Measurements from ENCODE around the gene PTPN11. TPM values are rescaled to one million over a fixed set of nuclear protein-coding genes. Genes with fewer than 3 reads are reported as not detected.

PTPN11 gene
- total RNA-seq, 1 donor from 2014 or later: 150 TPM

- Mint-ChIP-seq H3K27me3 (ENCODE audit: low read depth) (peaks cover 2% of the 10 kb centered on the region), H3K27ac (no peak overlapping the region), H3K36me3 (ENCODE audit: low read depth) (no peaks in the 10 kb centered on the region), H3K4me3 (ENCODE audit: low read depth) (no peak overlapping the region), H3K9me3 (no peaks in the 10 kb centered on the region), H3K4me1 (ENCODE audit: low read depth) (no peaks in the 10 kb centered on the region)
- DNase-seq (ENCODE audit: low spot score): no peak
- intact Hi-C loops (cut with micrococcal nuclease): no loop called here
These were observed 128.2 kb downstream of the PTPN11 start for GRCh38 chr12:112546996-112547395.

GRCh38 chr12:112549031-112549430 is 130.3 kb downstream of the PTPN11 start:
- intact Hi-C loops (cut with micrococcal nuclease): no loop called here
- no peaks in the 10 kb centered on the region for H3K9me3 Mint-ChIP-seq
- peaks cover 2% of the 10 kb centered on the region for H3K27me3 Mint-ChIP-seq (ENCODE audit: low read depth)
- no peaks in the 10 kb centered on the region for H3K4me1 Mint-ChIP-seq (ENCODE audit: low read depth)
- no peak overlapping the region for H3K27ac Mint-ChIP-seq
- DNase-seq (ENCODE audit: low spot score): no peak
- no peak overlapping the region for H3K4me3 Mint-ChIP-seq (ENCODE audit: low read depth)
- no peaks in the 10 kb centered on the region for H3K36me3 Mint-ChIP-seq (ENCODE audit: low read depth)

- H3K4me1 Mint-ChIP-seq (ENCODE audit: low read depth): no peaks in the 10 kb centered on the region
- H3K27me3 Mint-ChIP-seq (ENCODE audit: low read depth): peaks cover 2% of the 10 kb centered on the region
- no peak overlapping the region for H3K27ac Mint-ChIP-seq
- intact Hi-C loops (cut with micrococcal nuclease): no loop called here
- no peak overlapping the region for H3K4me3 Mint-ChIP-seq (ENCODE audit: low read depth)
- no peaks in the 10 kb centered on the region for H3K36me3 Mint-ChIP-seq (ENCODE audit: low read depth)
- DNase-seq (ENCODE audit: low spot score): no peak
- no peaks in the 10 kb centered on the region for H3K9me3 Mint-ChIP-seq
These were observed 132.9 kb downstream of the PTPN11 start for GRCh38 chr12:112551681-112552080.

GRCh38 chr12:112555621-112556233 is 137.0 kb downstream of the PTPN11 start:
- Mint-ChIP-seq H3K36me3 (ENCODE audit: low read depth) (no peaks in the 10 kb centered on the region), H3K4me3 (ENCODE audit: low read depth) (no peak overlapping the region), H3K27me3 (ENCODE audit: low read depth) (no peaks in the 10 kb centered on the region), H3K4me1 (ENCODE audit: low read depth) (no peaks in the 10 kb centered on the region), H3K9me3 (no peaks in the 10 kb centered on the region), H3K27ac (no peak overlapping the region)
- no peak for DNase-seq (ENCODE audit: low spot score)
- intact Hi-C loops (cut with micrococcal nuclease): no loop called here

- intact Hi-C loops (cut with micrococcal nuclease): no loop called here
- Mint-ChIP-seq H3K27me3 (ENCODE audit: low read depth) (peaks cover 2% of the 10 kb centered on the region), H3K9me3 (no peaks in the 10 kb centered on the region), H3K27ac (no peak overlapping the region), H3K4me1 (ENCODE audit: low read depth) (no peaks in the 10 kb centered on the region), H3K4me3 (ENCODE audit: low read depth) (no peak overlapping the region), H3K36me3 (ENCODE audit: low read depth) (no peaks in the 10 kb centered on the region)
- DNase-seq (ENCODE audit: low spot score): no peak
These were observed 139.3 kb downstream of the PTPN11 start for GRCh38 chr12:112557951-112558630.

Other genes with a start within 250 kb of the PTPN11 start
- 34.7 and 36.6 TPM in 2 replicates for gene HECTD4, start 36.5 kb upstream of the PTPN11 start, total RNA-seq
- gene RPL6, start 9.3 kb upstream of the PTPN11 start, total RNA-seq: 1,640 and 1,680 TPM in 2 replicates

Data from activated T-helper 2 cell treated with anti-CD3 and anti-CD28 coated beads, Interferon-gamma antibody, Interleukin-2, Interleukin-4, amounts not matched to agents 10 μg/mL and 5 μg/mL and 100 μg/mL, durations not matched to agents 14 hours and 24 hours and 36 hours (primary cell).